ENCODE measurements around the gene FRYL.
"Not testable (repeated sequence)": the region's sequence is repeated elsewhere in the genome, so short reads cannot be mapped to it uniquely, and the experiment has no call there.

Gene FRYL

GRCh38 chr4:48698029-48698971, 81.8 kb downstream of the FRYL start:
- DNase-seq (ENCODE audit: low spot score) = no peak

- not testable (repeated sequence) for DNase-seq (ENCODE audit: low spot score)
These were observed 82.6 kb downstream of the FRYL start for GRCh38 chr4:48697516-48697915.

GRCh38 chr4:48694824-48695223, 85.3 kb downstream of the FRYL start:
- DNase-seq (ENCODE audit: low spot score) = no peak

GRCh38 chr4:48693856-48694574, 86.1 kb downstream of the FRYL start:
- DNase-seq (ENCODE audit: low spot score) = no peak

- DNase-seq (ENCODE audit: low spot score) = no peak
These were observed 87.2 kb downstream of the FRYL start for GRCh38 chr4:48692897-48693296.

- DNase-seq (ENCODE audit: low spot score) = no peak
These were observed 88.0 kb downstream of the FRYL start for GRCh38 chr4:48692044-48692443.

GRCh38 chr4:48688953-48689352, 91.1 kb downstream of the FRYL start:
- DNase-seq (ENCODE audit: low spot score) = no peak

GRCh38 chr4:48687313-48688051, 92.6 kb downstream of the FRYL start:
- no peak for DNase-seq (ENCODE audit: low spot score)

- no peak for DNase-seq (ENCODE audit: low spot score)
These were observed 93.7 kb downstream of the FRYL start for GRCh38 chr4:48686369-48686768.

- no peak for DNase-seq (ENCODE audit: low spot score)
These were observed 96.1 kb downstream of the FRYL start for GRCh38 chr4:48683784-48684666.

- DNase-seq (ENCODE audit: low spot score) = not testable (repeated sequence)
These were observed 97.2 kb downstream of the FRYL start for GRCh38 chr4:48682870-48683269.

- DNase-seq (ENCODE audit: low spot score) = no peak
These were observed 98.2 kb downstream of the FRYL start for GRCh38 chr4:48681856-48682255.

- DNase-seq (ENCODE audit: low spot score) = no peak
These were observed 99.1 kb downstream of the FRYL start for GRCh38 chr4:48680848-48681568.

- no peak for DNase-seq (ENCODE audit: low spot score)
These were observed 106.5 kb downstream of the FRYL start for GRCh38 chr4:48673537-48673936.

- no peak for DNase-seq (ENCODE audit: low spot score)
These were observed 109.5 kb downstream of the FRYL start for GRCh38 chr4:48670587-48670986.

GRCh38 chr4:48669086-48669485, 111.0 kb downstream of the FRYL start:
- no peak for DNase-seq (ENCODE audit: low spot score)

GRCh38 chr4:48668254-48669017, 111.6 kb downstream of the FRYL start:
- DNase-seq (ENCODE audit: low spot score) = no peak

- DNase-seq (ENCODE audit: low spot score) = no peak
These were observed 112.9 kb downstream of the FRYL start for GRCh38 chr4:48667148-48667547.

- DNase-seq (ENCODE audit: low spot score) = no peak
These were observed 114.4 kb downstream of the FRYL start for GRCh38 chr4:48665555-48666186.

- DNase-seq (ENCODE audit: low spot score) = no peak
These were observed 115.1 kb downstream of the FRYL start for GRCh38 chr4:48664938-48665337.

All from ecto neural progenitor cell (in vitro differentiated cells).